GM21529 (cell line): ENCODE data around the gene ARHGAP26.

Source experiments
- ATAC-seq: cut with Tn5 transposase; IDR thresholded peaks from one replicate; pipeline ENCODE4 v1.9.1; 2021; ENCODE audit not compliant: unreplicated experiment

The ARHGAP26 gene

GRCh38 chr5:143126174-143127019, 356.2 kb downstream of the ARHGAP26 start:
- no peak for ATAC-seq

GRCh38 chr5:143128412-143129071, 358.4 kb downstream of the ARHGAP26 start:
- no peak for ATAC-seq

- no peak for ATAC-seq
These were observed 359.0 kb downstream of the ARHGAP26 start for GRCh38 chr5:143129203-143129602.

GRCh38 chr5:143129910-143130612, 359.9 kb downstream of the ARHGAP26 start:
- ATAC-seq = no peak

- ATAC-seq = no peak
These were observed 360.6 kb downstream of the ARHGAP26 start for GRCh38 chr5:143130613-143131305.

- no peak for ATAC-seq
These were observed 361.8 kb downstream of the ARHGAP26 start for GRCh38 chr5:143131972-143132371.

- no peak for ATAC-seq
These were observed 362.6 kb downstream of the ARHGAP26 start for GRCh38 chr5:143132739-143133138.

- ATAC-seq = no peak
These were observed 363.5 kb downstream of the ARHGAP26 start for GRCh38 chr5:143133721-143134120.

GRCh38 chr5:143134269-143134668, 364.1 kb downstream of the ARHGAP26 start:
- no peak for ATAC-seq

- ATAC-seq = peak; percentile 70
These were observed 364.7 kb downstream of the ARHGAP26 start for GRCh38 chr5:143134900-143135299.

GRCh38 chr5:143135832-143136551, 365.8 kb downstream of the ARHGAP26 start:
- no peak for ATAC-seq

- ATAC-seq = no peak
These were observed 368.7 kb downstream of the ARHGAP26 start for GRCh38 chr5:143138839-143139238.

- no peak for ATAC-seq
These were observed 369.4 kb downstream of the ARHGAP26 start for GRCh38 chr5:143139585-143139984.

GRCh38 chr5:143140492-143141203, 370.5 kb downstream of the ARHGAP26 start:
- no peak for ATAC-seq

- ATAC-seq = no peak
These were observed 371.5 kb downstream of the ARHGAP26 start for GRCh38 chr5:143141652-143142051.

GRCh38 chr5:143142596-143143435, 372.6 kb downstream of the ARHGAP26 start:
- no peak for ATAC-seq

GRCh38 chr5:143143973-143144372, 373.8 kb downstream of the ARHGAP26 start:
- no peak for ATAC-seq

- no peak for ATAC-seq
These were observed 375.3 kb downstream of the ARHGAP26 start for GRCh38 chr5:143145243-143146160.
